ENCODE results near the gene COL12A1. TPM values are rescaled to one million over a fixed set of nuclear protein-coding genes. Genes with fewer than 3 reads are reported as not detected.

Gene COL12A1
- total and polyA plus RNA-seq, 2 experiments from 2014 or later: 0.32 to 0.66 TPM

GRCh38 chr6:75156186-75156878 lies 49.5 kb downstream of the COL12A1 start:
- no peaks in the 10 kb centered on the region for H3K9me3 ChIP-seq (ENCODE audit: low read depth)
- H3K4me3 ChIP-seq: no peak overlapping the region
- no peaks in the 10 kb centered on the region for H3K27me3 ChIP-seq
- H3K27ac ChIP-seq: no peak overlapping the region
- no peaks in the 10 kb centered on the region for H3K4me1 ChIP-seq (ENCODE audit: low read depth)
- TF ChIP-seq, protein P1, sequence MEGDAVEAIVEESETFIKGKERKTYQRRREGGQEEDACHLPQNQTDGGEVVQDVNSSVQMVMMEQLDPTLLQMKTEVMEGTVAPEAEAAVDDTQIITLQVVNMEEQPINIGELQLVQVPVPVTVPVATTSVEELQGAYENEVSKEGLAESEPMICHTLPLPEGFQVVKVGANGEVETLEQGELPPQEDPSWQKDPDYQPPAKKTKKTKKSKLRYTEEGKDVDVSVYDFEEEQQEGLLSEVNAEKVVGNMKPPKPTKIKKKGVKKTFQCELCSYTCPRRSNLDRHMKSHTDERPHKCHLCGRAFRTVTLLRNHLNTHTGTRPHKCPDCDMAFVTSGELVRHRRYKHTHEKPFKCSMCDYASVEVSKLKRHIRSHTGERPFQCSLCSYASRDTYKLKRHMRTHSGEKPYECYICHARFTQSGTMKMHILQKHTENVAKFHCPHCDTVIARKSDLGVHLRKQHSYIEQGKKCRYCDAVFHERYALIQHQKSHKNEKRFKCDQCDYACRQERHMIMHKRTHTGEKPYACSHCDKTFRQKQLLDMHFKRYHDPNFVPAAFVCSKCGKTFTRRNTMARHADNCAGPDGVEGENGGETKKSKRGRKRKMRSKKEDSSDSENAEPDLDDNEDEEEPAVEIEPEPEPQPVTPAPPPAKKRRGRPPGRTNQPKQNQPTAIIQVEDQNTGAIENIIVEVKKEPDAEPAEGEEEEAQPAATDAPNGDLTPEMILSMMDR (IDR thresholded peaks at IDR 0.05; ENCODE audit: low read depth, low read length): no peak
- no peaks in the 10 kb centered on the region for H3K36me3 ChIP-seq
- no peak for DNase-seq (ENCODE audit: low read depth in 1 of 2, low spot score in 1 of 2)

DNA sequence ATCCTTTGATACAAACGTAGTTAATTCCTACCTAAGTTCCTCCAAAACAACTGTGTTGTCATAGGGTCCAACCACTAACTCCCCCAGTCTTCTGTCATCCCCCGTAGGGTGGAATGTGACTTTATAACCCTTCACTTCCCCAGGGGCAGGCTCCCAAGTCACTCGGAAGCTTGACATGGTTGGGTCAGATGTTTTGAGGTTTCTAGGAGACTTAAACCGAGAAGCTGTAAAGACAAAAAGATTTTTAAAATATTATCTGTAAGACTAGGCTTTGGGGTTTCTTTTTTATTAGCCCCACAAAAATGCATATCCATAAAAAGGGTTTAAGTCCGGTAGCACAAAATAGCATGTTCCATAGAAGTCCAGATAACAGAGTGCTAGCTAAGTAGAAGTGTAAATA lies 50.2 kb downstream of the COL12A1 start:
- TF ChIP-seq, protein P1 (IDR thresholded peaks at IDR 0.05; ENCODE audit: low read depth, low read length): no peak
- H3K4me1 ChIP-seq (ENCODE audit: low read depth): no peaks in the 10 kb centered on the region
- H3K9me3 ChIP-seq (ENCODE audit: low read depth): no peaks in the 10 kb centered on the region

DNA sequence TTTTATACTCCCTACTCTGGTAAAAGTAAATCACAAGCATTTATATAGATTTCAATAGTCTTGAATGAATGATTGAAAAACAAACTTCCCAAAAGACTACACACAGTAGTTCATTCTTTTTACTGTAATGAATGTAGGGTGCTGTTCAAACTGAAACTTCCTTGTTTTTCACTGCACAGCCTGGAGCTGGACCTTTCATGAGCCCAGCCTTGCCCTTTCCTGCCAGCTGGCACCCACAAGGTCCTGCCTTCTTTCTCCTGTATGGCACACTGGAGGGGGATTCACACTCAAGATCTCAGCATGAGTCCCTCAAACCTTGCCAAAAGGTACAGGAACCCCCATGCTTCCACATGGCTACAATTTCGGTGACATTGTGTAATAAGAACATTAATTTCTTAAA lies 50.9 kb downstream of the COL12A1 start:
- H3K36me3 ChIP-seq: no peaks in the 10 kb centered on the region
- no peaks in the 10 kb centered on the region for H3K27me3 ChIP-seq
- no peaks in the 10 kb centered on the region for H3K4me1 ChIP-seq (ENCODE audit: low read depth)
- no peak overlapping the region for H3K4me3 ChIP-seq
- DNase-seq (ENCODE audit: low read depth in 1 of 2, low spot score in 1 of 2): no peak
- TF ChIP-seq, protein P1 (IDR thresholded peaks at IDR 0.05; ENCODE audit: low read depth, low read length): no peak
- no peaks in the 10 kb centered on the region for H3K9me3 ChIP-seq (ENCODE audit: low read depth)
- no peak overlapping the region for H3K27ac ChIP-seq

More for the DNA sequence above, 50.2 kb downstream of the COL12A1 start:
- Histone ChIP-seq H3K4me3 (no peak overlapping the region), H3K36me3 (no peaks in the 10 kb centered on the region), H3K27ac (no peak overlapping the region), H3K27me3 (no peaks in the 10 kb centered on the region)
- DNase-seq (ENCODE audit: low read depth in 1 of 2, low spot score in 1 of 2): peak in 1 of 2 donors; percentile 28

- TF ChIP-seq, protein P1 (IDR thresholded peaks at IDR 0.05; ENCODE audit: low read depth, low read length): no peak
- Histone ChIP-seq H3K4me3 (no peak overlapping the region), H3K27me3 (no peaks in the 10 kb centered on the region)
Observed at GRCh38 chr6:75150685-75151412, 55.0 kb downstream of the COL12A1 start.

GRCh38 chr6:75149696-75150095 lies 56.2 kb downstream of the COL12A1 start:
- no peaks in the 10 kb centered on the region for H3K36me3 ChIP-seq
- H3K27ac ChIP-seq: no peak overlapping the region
- H3K4me3 ChIP-seq: no peak overlapping the region
- peak in 1 of 2 donors; percentile 58 for DNase-seq (ENCODE audit: low read depth in 1 of 2, low spot score in 1 of 2)
- no peaks in the 10 kb centered on the region for H3K4me1 ChIP-seq (ENCODE audit: low read depth)
- TF ChIP-seq, protein P1 (IDR thresholded peaks at IDR 0.05; ENCODE audit: low read depth, low read length): no peak
- no peaks in the 10 kb centered on the region for H3K27me3 ChIP-seq
- H3K9me3 ChIP-seq (ENCODE audit: low read depth): no peaks in the 10 kb centered on the region

More at GRCh38 chr6:75150685-75151412, 55.0 kb downstream of the COL12A1 start:
- H3K36me3 ChIP-seq: no peaks in the 10 kb centered on the region
- H3K4me1 ChIP-seq (ENCODE audit: low read depth): no peaks in the 10 kb centered on the region
- H3K27ac ChIP-seq: no peak overlapping the region
- no peaks in the 10 kb centered on the region for H3K9me3 ChIP-seq (ENCODE audit: low read depth)
- DNase-seq (ENCODE audit: low read depth in 1 of 2, low spot score in 1 of 2): no peak

Data from cardiac muscle cell (in vitro differentiated cells and primary cell).